ES-I3 (cell line): Measurements from ENCODE around the gene METTL21A.
A peak's percentile ranks its signal among the peaks of the same experiment; 100 is the strongest.
"Not testable (repeated sequence)": the region's sequence is repeated elsewhere in the genome, so short reads cannot be mapped to it uniquely, and the experiment has no call there.

Experiments used
- H3K36me3 ChIP-seq: 2 replicates; pipeline ENCODE4 v1.6.1; 2013; ENCODE audit warnings: mild to moderate bottlenecking, low read length, control low read depth, moderate library complexity; ENCODE audit not compliant: insufficient read depth
- H3K4me1 ChIP-seq: 2 replicates; pipeline ENCODE4 v1.6.1; 2013; ENCODE audit warnings: mild to moderate bottlenecking, control low read depth, low read length; ENCODE audit not compliant: insufficient read depth
- H3K9ac ChIP-seq: 2 replicates; pipeline ENCODE4 v1.6.1; 2013; ENCODE audit warnings: low read depth, mild to moderate bottlenecking, low read length, moderate library complexity
- H3K9me3 ChIP-seq: 2 replicates; pipeline ENCODE4 v1.6.1; 2013; ENCODE audit warnings: mild to moderate bottlenecking, low read length, moderate library complexity; ENCODE audit not compliant: control insufficient read depth, insufficient read depth

The METTL21A gene

GRCh38 chr2:207625014-207625907, at the start of gene METTL21A:
TSS of gene METTL21A (minus strand) at chr2:207625394. CDS start at chr2:207624375, 1,019 bp downstream.
- H3K4me1 ChIP-seq, result peaks cover 11% of the 10 kb centered on the region
- H3K9me3 ChIP-seq, result no peaks in the 10 kb centered on the region
- peaks cover 10% of the 10 kb centered on the region; the same call in 1 of the 2 replicates for H3K36me3 ChIP-seq
- H3K9ac ChIP-seq, result peak within 1 kb of the TSS; percentile 80

DNA sequence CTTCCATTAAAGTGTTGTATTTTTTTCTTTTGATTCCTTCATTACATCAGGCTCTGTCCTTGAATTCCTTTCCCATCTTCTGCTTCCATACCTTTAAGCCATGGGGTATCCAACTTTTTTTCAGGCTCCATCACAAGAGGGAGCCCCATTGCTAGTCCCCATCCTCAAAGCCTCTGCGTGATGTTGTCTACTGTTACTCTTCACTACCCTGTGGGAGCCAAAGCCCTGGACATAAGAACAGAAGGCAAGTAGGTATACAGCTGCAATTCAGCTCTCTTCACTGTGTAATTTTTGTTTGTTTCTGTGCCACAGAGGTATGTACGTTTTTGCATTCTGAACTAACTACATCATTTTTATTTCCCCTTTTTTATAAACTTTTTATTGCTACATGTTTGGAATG, 49.6 kb upstream of the METTL21A start:
- H3K36me3 ChIP-seq, result no peaks in the 10 kb centered on the region
- no peaks in the 10 kb centered on the region for H3K9me3 ChIP-seq
- H3K9ac ChIP-seq, result no peak overlapping the region
- peaks cover 21% of the 10 kb centered on the region; the same call in 1 of the 2 replicates for H3K4me1 ChIP-seq

GRCh38 chr2:207674266-207674774, 49.1 kb upstream of the METTL21A start:
- Histone ChIP-seq H3K9me3 (no peaks in the 10 kb centered on the region), H3K36me3 (no peaks in the 10 kb centered on the region), H3K9ac (no peak overlapping the region), H3K4me1 (peaks cover 21% of the 10 kb centered on the region; the same call in 1 of the 2 replicates)

- no peaks in the 10 kb centered on the region for H3K9me3 ChIP-seq
- no peak overlapping the region for H3K9ac ChIP-seq
- H3K4me1 ChIP-seq, result peaks cover 21% of the 10 kb centered on the region; the same call in 1 of the 2 replicates
- no peaks in the 10 kb centered on the region for H3K36me3 ChIP-seq
Observed at GRCh38 chr2:207673431-207673830, 48.2 kb upstream of the METTL21A start.

DNA sequence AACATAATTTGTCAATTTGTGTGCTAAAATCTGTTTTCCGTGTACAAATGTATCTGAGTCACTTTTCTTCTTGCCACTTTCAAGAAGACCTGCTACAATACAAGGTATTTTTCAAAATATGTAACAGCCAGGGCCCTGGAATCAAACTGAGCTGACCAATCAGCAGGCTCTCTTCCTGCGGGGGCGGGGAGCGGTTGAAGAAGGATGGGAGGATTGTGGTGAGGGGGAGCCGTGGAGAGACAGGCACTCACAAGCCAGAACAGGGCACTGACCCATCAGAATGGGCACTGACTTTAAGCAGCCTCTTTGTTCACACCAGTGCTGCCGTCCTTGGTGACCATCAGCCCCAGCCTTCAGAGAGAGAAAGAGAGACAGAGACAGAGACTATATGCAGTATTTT, 45.7 kb upstream of the METTL21A start:
- H3K9ac ChIP-seq, result no peak overlapping the region
- H3K4me1 ChIP-seq, result peaks cover 9% of the 10 kb centered on the region; the same call in 1 of the 2 replicates
- no peaks in the 10 kb centered on the region for H3K9me3 ChIP-seq
- no peaks in the 10 kb centered on the region for H3K36me3 ChIP-seq

- H3K36me3 ChIP-seq, result no peaks in the 10 kb centered on the region
- H3K9me3 ChIP-seq, result no peaks in the 10 kb centered on the region
- no peak overlapping the region for H3K9ac ChIP-seq
- peaks cover 3% of the 10 kb centered on the region; the same call in 1 of the 2 replicates for H3K4me1 ChIP-seq
Observed at GRCh38 chr2:207663870-207664545, 38.8 kb upstream of the METTL21A start.

GRCh38 chr2:207662203-207662602, 37.0 kb upstream of the METTL21A start:
- Histone ChIP-seq H3K36me3 (no peaks in the 10 kb centered on the region), H3K4me1 (peaks cover 3% of the 10 kb centered on the region; the same call in 1 of the 2 replicates), H3K9ac (no peak overlapping the region), H3K9me3 (no peaks in the 10 kb centered on the region)

DNA sequence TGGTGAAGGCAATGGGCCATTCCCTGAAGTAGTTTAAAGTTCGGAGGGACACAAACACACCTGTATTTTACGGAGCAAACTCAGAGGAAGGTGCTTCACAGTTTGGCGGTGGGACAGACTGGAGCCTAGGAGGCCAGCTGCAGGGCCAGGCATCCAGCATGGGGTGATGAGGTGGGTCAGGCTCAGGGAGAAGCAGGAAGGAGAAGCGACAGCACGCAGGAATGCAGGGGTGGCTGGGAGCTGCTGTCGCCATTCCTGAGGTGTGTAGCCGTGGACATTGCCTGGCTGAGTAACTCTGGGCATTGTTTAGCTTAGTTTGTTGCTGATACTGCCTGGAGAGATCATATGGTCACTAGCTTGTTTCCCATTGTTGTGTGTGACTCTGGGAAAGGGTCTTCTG, 35.8 kb upstream of the METTL21A start:
- H3K36me3 ChIP-seq, result no peaks in the 10 kb centered on the region
- peaks cover 3% of the 10 kb centered on the region; the same call in 1 of the 2 replicates for H3K4me1 ChIP-seq
- no peaks in the 10 kb centered on the region for H3K9me3 ChIP-seq
- H3K9ac ChIP-seq, result no peak overlapping the region

DNA sequence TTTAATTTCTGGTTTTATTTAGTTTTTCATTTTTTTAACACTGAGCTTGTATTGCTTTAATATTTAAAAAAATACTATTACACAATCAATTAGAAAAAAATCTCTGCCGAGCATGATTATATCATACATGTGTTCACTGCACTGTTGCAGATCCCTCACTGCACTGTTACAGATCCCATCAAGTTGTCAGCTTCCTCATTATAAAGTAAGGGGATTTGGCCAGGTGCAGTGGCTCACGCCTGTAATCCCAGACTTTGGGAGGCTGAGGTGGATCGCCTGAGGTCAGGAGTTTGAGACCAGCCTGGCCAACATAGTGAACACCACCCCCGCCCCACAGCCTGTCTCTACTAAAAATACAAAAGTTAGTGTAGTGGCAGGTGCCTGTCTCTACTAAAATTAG, 33.0 kb upstream of the METTL21A start:
- H3K9me3 ChIP-seq, result no peaks in the 10 kb centered on the region
- H3K9ac ChIP-seq, result no peak overlapping the region
- H3K4me1 ChIP-seq, result peaks cover 3% of the 10 kb centered on the region; the same call in 1 of the 2 replicates
- H3K36me3 ChIP-seq, result no peaks in the 10 kb centered on the region

GRCh38 chr2:207655000-207655399, 29.8 kb upstream of the METTL21A start:
- H3K9ac ChIP-seq, result no peak overlapping the region
- H3K9me3 ChIP-seq, result no peaks in the 10 kb centered on the region
- H3K4me1 ChIP-seq, result no peaks in the 10 kb centered on the region

DNA sequence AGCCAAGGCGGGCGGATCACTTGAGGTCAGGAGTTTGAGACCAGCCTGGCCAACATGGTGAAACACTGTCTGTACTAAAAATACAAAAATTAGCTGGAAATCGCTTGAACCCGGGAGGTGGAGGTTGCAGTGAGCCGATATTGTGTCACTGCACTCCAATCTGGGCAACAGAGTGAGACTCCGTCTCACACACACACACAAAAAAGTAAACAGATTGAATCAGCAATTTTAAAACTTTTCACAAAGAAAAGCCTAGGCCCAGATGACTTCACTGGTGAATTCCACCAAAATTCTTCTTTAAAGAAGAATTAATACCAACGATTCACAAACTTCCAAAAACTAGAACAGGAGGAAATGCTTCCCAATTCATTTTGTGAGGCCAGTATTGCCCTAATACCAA, 21.4 kb upstream of the METTL21A start:
- not testable (repeated sequence) for H3K9me3 ChIP-seq, H3K4me1 ChIP-seq, H3K9ac ChIP-seq, H3K36me3 ChIP-seq

More at GRCh38 chr2:207655000-207655399, 29.8 kb upstream of the METTL21A start:
- no peaks in the 10 kb centered on the region for H3K36me3 ChIP-seq

- Histone ChIP-seq H3K4me1 (no peaks in the 10 kb centered on the region), H3K36me3 (no peaks in the 10 kb centered on the region), H3K9me3 (peaks cover 12% of the 10 kb centered on the region), H3K9ac (no peak overlapping the region)
Observed at GRCh38 chr2:207643892-207644291, 18.7 kb upstream of the METTL21A start.

DNA sequence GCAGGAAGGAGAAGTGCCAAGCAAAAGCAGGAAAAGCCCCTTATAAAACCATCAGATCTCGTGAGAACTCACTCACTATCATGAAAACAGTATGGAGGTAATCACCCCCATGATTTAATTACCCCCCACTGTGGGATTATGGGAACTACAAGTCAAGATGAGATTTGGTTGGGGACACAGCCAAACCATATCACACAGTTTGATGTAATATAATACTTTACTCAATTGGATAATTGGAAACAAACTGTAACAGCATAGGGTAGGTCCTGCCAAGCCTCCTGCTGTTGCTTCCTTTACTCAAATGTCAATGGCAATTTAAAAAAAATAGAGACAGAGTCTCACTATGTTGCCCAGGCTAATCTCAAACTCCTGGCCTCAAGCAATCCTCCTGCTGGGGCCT, 15.5 kb upstream of the METTL21A start:
- Histone ChIP-seq H3K9me3 (peaks cover 12% of the 10 kb centered on the region), H3K4me1 (no peaks in the 10 kb centered on the region)

DNA sequence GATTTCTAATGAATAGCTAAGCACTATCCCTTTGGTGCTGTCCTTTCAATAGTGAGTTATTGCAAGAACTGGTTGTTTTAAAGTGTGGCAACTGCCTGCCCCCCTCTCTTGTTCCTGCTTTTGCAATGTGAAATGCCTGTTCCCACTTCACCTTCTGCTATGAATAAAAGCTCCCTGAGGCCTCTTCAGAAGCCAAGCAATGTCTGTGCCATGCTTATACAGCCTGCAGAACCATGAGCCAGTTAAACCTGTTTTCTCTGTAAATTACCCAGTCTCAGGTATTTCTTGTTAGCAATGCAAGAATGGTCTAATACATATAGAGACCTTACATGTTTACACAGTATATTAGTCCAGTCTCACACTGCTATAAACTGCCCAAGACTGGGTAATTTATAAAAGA, 15.0 kb upstream of the METTL21A start:
- Histone ChIP-seq H3K9ac (no peak overlapping the region), H3K9me3 (peaks cover 12% of the 10 kb centered on the region), H3K36me3 (no peaks in the 10 kb centered on the region), H3K4me1 (no peaks in the 10 kb centered on the region)

More for the DNA sequence above, 15.5 kb upstream of the METTL21A start:
- Histone ChIP-seq H3K9ac (no peak overlapping the region), H3K36me3 (no peaks in the 10 kb centered on the region)
